HepG2 (cell line): ENCODE results near the gene ZNF8. TPM values are rescaled to one million over a fixed set of nuclear protein-coding genes. Genes with fewer than 3 reads are reported as not detected.
A peak's percentile ranks its signal among the peaks of the same experiment; 100 is the strongest.

Experiments
- ATAD3A ChIP-seq: sonication (generic); formaldehyde crosslinking; IDR thresholded peaks from 2 replicates; pipeline ENCODE4 v1.4.0; 2020; ENCODE audit warnings: missing genetic modification reagents
- CCDC6 ChIP-seq: sonication (generic); formaldehyde crosslinking; IDR thresholded peaks from 2 replicates; pipeline ENCODE4 v1.8.1; 2022; ENCODE audit warnings: mild to moderate bottlenecking, missing genetic modification reagents, moderate library complexity
- MAFG ChIP-seq: sonication (generic); formaldehyde crosslinking; IDR thresholded peaks from 2 replicates; pipeline ENCODE4 v1.5.1; 2020; ENCODE audit warnings: mild to moderate bottlenecking, missing genetic modification reagents
- MIER3 ChIP-seq: IDR thresholded peaks from 2 replicates; pipeline ENCODE4 v1.6.1; 2016; ENCODE audit warnings: missing compliant biosample characterization, borderline replicate concordance
- MYNN ChIP-seq: sonication (generic); formaldehyde crosslinking; IDR thresholded peaks from 2 replicates; pipeline ENCODE4 v1.4.0; 2020; ENCODE audit warnings: mild to moderate bottlenecking, low read depth, missing genetic modification reagents
- POLR2AphosphoS5 ChIP-seq: IDR thresholded peaks from 2 replicates; pipeline ENCODE4 v1.6.1; 2012; ENCODE audit warnings: low read depth, low read length
- RFX1 ChIP-seq: fragments of 450-650 bp; IDR thresholded peaks from 2 replicates; pipeline ENCODE4 v1.6.1; 2017
- SP2 ChIP-seq: sonication (generic); formaldehyde crosslinking; IDR thresholded peaks from 2 replicates; pipeline ENCODE4 v1.5.1; 2020; ENCODE audit warnings: mild to moderate bottlenecking, missing genetic modification reagents
- TOPORS ChIP-seq: sonication (generic); formaldehyde crosslinking; IDR thresholded peaks from 2 replicates; pipeline ENCODE4 v1.8.0; 2023; ENCODE audit warnings: mild to moderate bottlenecking, missing genetic modification reagents
- XBP1 ChIP-seq: sonication (generic); formaldehyde crosslinking; IDR thresholded peaks from 2 replicates; pipeline ENCODE4 v1.5.0; 2020; ENCODE audit warnings: missing genetic modification reagents
- YY1 ChIP-seq: IDR thresholded peaks from 2 replicates; pipeline ENCODE4 v1.6.1; 2011; ENCODE audit warnings: low read length, low read depth, moderate library complexity, mild to moderate bottlenecking; ENCODE audit not compliant: insufficient read depth, insufficient replicate concordance
- ZBTB1 ChIP-seq: sonication (generic); formaldehyde crosslinking; IDR thresholded peaks from 2 replicates; pipeline ENCODE4 v1.4.0; 2020; ENCODE audit warnings: missing genetic modification reagents, borderline replicate concordance
- ZBTB7A ChIP-seq: sonication (generic); formaldehyde crosslinking; IDR thresholded peaks from 2 replicates; pipeline ENCODE4 v1.8.0; 2022; ENCODE audit warnings: mild to moderate bottlenecking, missing genetic modification reagents
- ZNF160 ChIP-seq: sonication (generic); formaldehyde crosslinking; IDR thresholded peaks from 2 replicates; pipeline ENCODE4 v1.8.0; 2022; ENCODE audit warnings: mild to moderate bottlenecking, inconsistent platforms, missing genetic modification reagents
- ZNF205 ChIP-seq: IDR thresholded peaks from 2 replicates; pipeline ENCODE4 v1.6.1; 2018; ENCODE audit warnings: missing biosample characterization, missing genetic modification reagents
- ZNF230 ChIP-seq: sonication (generic); formaldehyde crosslinking; IDR thresholded peaks from 2 replicates; pipeline ENCODE4 v1.4.0; 2020; ENCODE audit warnings: mild to moderate bottlenecking, missing genetic modification reagents
- ZNF432 ChIP-seq: sonication (generic); formaldehyde crosslinking; IDR thresholded peaks from 2 replicates; pipeline ENCODE4 v1.5.0; 2020; ENCODE audit warnings: missing genetic modification reagents, mild to moderate bottlenecking, borderline replicate concordance
- ZNF572 ChIP-seq: sonication (generic); formaldehyde crosslinking; IDR thresholded peaks from 2 replicates; pipeline ENCODE4 v1.5.1; 2020; ENCODE audit warnings: mild to moderate bottlenecking, missing genetic modification reagents
- ZNF607 ChIP-seq: sonication (generic); formaldehyde crosslinking; IDR thresholded peaks from 2 replicates; pipeline ENCODE4 v1.5.1; 2020; ENCODE audit warnings: missing genetic modification reagents, mild to moderate bottlenecking, borderline replicate concordance
- ZNF619 ChIP-seq: sonication (generic); formaldehyde crosslinking; IDR thresholded peaks from 2 replicates; pipeline ENCODE4 v1.4.0; 2020; ENCODE audit warnings: mild to moderate bottlenecking, missing genetic modification reagents
- ZNF652 ChIP-seq: IDR thresholded peaks from 2 replicates; pipeline ENCODE4 v1.6.1; 2016; ENCODE audit warnings: low read depth, borderline replicate concordance
- ZNF7 ChIP-seq: IDR thresholded peaks from 2 replicates; pipeline ENCODE4 v1.6.1; 2016; ENCODE audit warnings: missing biosample characterization, missing genetic modification reagents
- ZNF879 ChIP-seq: sonication (generic); formaldehyde crosslinking; IDR thresholded peaks from 2 replicates; pipeline ENCODE4 v1.8.1; 2023; ENCODE audit warnings: missing genetic modification reagents
- ZSCAN29 ChIP-seq: sonication (generic); formaldehyde crosslinking; conservative IDR thresholded peaks from 2 replicates; pipeline ENCODE4 v1.4.0; 2020; ENCODE audit warnings: mild to moderate bottlenecking, missing genetic modification reagents
- polyA plus RNA-seq, 8 experiments: library from polyadenylated mRNA; depleted of rRNA in 3 of 8; stranded (reverse) in 7 of 8; unstranded in 1 of 8; fragments of >200 nt; fragmentation: Illumina TruSeq in 4 of 8; extraction: Trizol in 4 of 8; gene quantifications; 2 replicates each; pipeline versions ENCODE4 v1.2.1 to v1.2.3, GENCODE V29; 2011 to 2016; ENCODE audit warnings: low read depth in 4 of 8, missing spikeins in 1 of 8, mixed read lengths in 1 of 8; ENCODE audit not compliant: insufficient read depth in 1 of 8
- total RNA-seq, 5 experiments: library from RNA; depleted of rRNA; stranded (reverse); fragments of >200 nt; fragmentation: Illumina TruSeq; extraction: Trizol; gene quantifications; 2 replicates each; pipeline ENCODE4 v1.2.3, GENCODE V29; 2016; ENCODE audit warnings: low read depth in 1 of 5
- TF ChIP-seq, protein P1 (sequence below): sonication (generic); formaldehyde crosslinking; IDR thresholded peaks from 2 replicates; pipeline ENCODE4 v1.5.0; 2020; ENCODE audit warnings: mild to moderate bottlenecking, missing genetic modification reagents
- TF ChIP-seq, protein P2 (sequence below): sonication (generic); formaldehyde crosslinking; IDR thresholded peaks from 2 replicates; pipeline ENCODE4 v1.9.0; 2021; ENCODE audit warnings: missing genetic modification reagents, borderline replicate concordance
- TF ChIP-seq, protein P3 (sequence below): sonication (generic); formaldehyde crosslinking; IDR thresholded peaks from 2 replicates; pipeline ENCODE4 v1.5.0; 2020; ENCODE audit warnings: missing genetic modification reagents

Gene ZNF8
- total and polyA plus RNA-seq, 2 of the 13 experiments (the other 11 are each of a cell fraction or from before 2014, with no cell fraction given): 3.1 to 3.3 TPM

DNA sequence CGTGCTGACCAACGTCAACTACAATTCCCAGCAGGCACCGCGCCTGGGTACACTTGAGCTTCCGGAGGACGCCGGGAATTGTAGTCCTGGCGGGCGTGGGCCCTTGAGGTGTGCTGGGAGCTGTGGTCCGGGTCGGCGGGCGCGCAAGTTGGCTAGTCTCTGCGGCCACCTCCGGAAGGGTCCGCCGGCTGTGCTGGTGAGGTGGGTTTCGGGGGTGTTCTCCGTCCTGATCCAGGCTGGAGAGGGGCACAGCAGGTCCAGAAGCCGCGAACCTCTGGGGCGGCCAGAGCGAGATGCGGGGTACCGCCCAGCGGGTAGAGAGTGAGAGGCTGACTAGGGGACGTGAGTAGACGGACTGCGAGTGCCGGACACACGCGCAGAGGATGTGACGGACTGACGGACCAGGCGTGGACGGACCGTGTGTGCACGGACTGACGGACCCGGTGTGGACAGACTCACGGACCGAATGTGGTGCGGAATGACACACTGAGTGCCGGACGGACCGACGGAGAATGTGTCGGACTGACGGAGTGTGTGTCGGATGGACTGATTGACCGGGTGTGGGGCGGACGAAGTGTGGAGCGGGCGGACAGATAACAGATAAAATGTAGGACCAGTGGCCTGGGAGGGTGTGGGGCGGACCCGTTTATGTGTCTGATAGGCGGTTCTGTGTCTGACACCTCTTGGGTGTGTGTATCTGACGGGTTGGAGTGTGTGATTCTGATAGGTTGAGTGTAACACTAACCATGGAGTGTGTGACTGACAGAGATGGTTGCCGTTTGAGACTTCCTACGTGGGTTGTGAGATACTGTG, 48.4 kb downstream of the ZNF8 start, which contains the start of gene ZSCAN22 (continued):
- TF ChIP-seq, protein P1, sequence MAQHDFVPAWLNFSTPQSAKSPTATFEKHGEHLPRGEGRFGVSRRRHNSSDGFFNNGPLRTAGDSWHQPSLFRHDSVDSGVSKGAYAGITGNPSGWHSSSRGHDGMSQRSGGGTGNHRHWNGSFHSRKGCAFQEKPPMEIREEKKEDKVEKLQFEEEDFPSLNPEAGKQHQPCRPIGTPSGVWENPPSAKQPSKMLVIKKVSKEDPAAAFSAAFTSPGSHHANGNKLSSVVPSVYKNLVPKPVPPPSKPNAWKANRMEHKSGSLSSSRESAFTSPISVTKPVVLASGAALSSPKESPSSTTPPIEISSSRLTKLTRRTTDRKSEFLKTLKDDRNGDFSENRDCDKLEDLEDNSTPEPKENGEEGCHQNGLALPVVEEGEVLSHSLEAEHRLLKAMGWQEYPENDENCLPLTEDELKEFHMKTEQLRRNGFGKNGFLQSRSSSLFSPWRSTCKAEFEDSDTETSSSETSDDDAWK (CRISPR knock-in tag): no peak
- no peak for TF ChIP-seq RFX1
- no peak for TF ChIP-seq MAFG (CRISPR knock-in tag)
- peak; percentile 59 for TF ChIP-seq YY1
- no peak; the same call in 1 of the 2 replicates for TF ChIP-seq ZNF607 (CRISPR knock-in tag)
- TF ChIP-seq, protein P2, sequence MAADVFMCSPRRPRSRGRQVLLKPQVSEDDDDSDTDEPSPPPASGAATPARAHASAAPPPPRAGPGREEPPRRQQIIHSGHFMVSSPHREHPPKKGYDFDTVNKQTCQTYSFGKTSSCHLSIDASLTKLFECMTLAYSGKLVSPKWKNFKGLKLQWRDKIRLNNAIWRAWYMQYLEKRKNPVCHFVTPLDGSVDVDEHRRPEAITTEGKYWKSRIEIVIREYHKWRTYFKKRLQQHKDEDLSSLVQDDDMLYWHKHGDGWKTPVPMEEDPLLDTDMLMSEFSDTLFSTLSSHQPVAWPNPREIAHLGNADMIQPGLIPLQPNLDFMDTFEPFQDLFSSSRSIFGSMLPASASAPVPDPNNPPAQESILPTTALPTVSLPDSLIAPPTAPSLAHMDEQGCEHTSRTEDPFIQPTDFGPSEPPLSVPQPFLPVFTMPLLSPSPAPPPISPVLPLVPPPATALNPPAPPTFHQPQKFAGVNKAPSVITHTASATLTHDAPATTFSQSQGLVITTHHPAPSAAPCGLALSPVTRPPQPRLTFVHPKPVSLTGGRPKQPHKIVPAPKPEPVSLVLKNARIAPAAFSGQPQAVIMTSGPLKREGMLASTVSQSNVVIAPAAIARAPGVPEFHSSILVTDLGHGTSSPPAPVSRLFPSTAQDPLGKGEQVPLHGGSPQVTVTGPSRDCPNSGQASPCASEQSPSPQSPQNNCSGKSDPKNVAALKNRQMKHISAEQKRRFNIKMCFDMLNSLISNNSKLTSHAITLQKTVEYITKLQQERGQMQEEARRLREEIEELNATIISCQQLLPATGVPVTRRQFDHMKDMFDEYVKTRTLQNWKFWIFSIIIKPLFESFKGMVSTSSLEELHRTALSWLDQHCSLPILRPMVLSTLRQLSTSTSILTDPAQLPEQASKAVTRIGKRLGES: no peak
- no peak for TF ChIP-seq CCDC6 (CRISPR knock-in tag)
- no peak for TF ChIP-seq ZNF432 (CRISPR knock-in tag)
- TF ChIP-seq POLR2AphosphoS5: peak; percentile 73
- peak; percentile 88; the same call in 1 of the 2 replicates for TF ChIP-seq ZNF230 (CRISPR knock-in tag)
- TF ChIP-seq TOPORS: peak; percentile 27; the same call in 1 of the 2 replicates
- no peak for TF ChIP-seq ZBTB1 (CRISPR knock-in tag)
- TF ChIP-seq ZBTB7A (CRISPR knock-in tag): 0 out of 2 replicates have a peak, but pooled peaks have one; percentile 31
- TF ChIP-seq ZNF652: 0 out of 2 replicates have a peak, but pooled peaks have one; percentile 24
- no peak for TF ChIP-seq ZNF160 (CRISPR knock-in tag)
- peak; percentile 52; the same call in 1 of the 2 replicates for TF ChIP-seq MIER3 (CRISPR knock-in tag)
- TF ChIP-seq ZNF879 (CRISPR knock-in tag): no peak
- peak; percentile 86; the same call in 1 of the 2 replicates for TF ChIP-seq ZSCAN29
- TF ChIP-seq ATAD3A (CRISPR knock-in tag): no peak
- peak; percentile 67 for TF ChIP-seq SP2 (CRISPR knock-in tag)
- TF ChIP-seq ZNF619 (CRISPR knock-in tag): peak; percentile 89
- TF ChIP-seq ZNF572: no peak
- TF ChIP-seq XBP1 (CRISPR knock-in tag): no peak
- no peak for TF ChIP-seq ZNF7 (CRISPR knock-in tag)
- TF ChIP-seq ZNF205 (CRISPR knock-in tag): no peak
- no peak for TF ChIP-seq MYNN (CRISPR knock-in tag)
- TF ChIP-seq, protein P3, sequence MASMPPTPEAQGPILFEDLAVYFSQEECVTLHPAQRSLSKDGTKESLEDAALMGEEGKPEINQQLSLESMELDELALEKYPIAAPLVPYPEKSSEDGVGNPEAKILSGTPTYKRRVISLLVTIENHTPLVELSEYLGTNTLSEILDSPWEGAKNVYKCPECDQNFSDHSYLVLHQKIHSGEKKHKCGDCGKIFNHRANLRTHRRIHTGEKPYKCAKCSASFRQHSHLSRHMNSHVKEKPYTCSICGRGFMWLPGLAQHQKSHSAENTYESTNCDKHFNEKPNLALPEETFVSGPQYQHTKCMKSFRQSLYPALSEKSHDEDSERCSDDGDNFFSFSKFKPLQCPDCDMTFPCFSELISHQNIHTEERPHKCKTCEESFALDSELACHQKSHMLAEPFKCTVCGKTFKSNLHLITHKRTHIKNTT (CRISPR knock-in tag): 0 out of 2 replicates have a peak, but pooled peaks have one; percentile 39
